Motor neuron (in vitro differentiated cells): ENCODE measurements around the gene ENTREP3. TPM values are rescaled to one million over a fixed set of nuclear protein-coding genes. Genes with fewer than 3 reads are reported as not detected.

Experiments
- ATAC-seq, 8 experiments: fragments of 200-7000 bp; cut with Tn5 transposase; replicated peaks in 6 of 8; 2 replicates each; pipeline ENCODE4 v1.8.0; 2021; ENCODE audit warnings: mild to moderate bottlenecking in 8 of 8, moderate library complexity in 8 of 8
- H3K27ac ChIP-seq, 2 donors: fragments of 250-450 bp; sonication (Bioruptor Pico); 2 replicates each; pipeline ENCODE4 v1.9.0; 2021; ENCODE audit warnings: antibody characterized with exemption in 2 of 2, mild to moderate bottlenecking in 2 of 2, moderate library complexity in 1 of 2
- H3K4me1 ChIP-seq, 2 donors: fragments of 250-450 bp; sonication (Bioruptor Pico); replicated peaks in 1 of 2; 2 replicates each; pipeline ENCODE4 v1.6.1; 2021; ENCODE audit warnings: antibody characterized with exemption in 2 of 2, mild to moderate bottlenecking in 2 of 2, moderate library complexity in 1 of 2
- H3K4me3 ChIP-seq, 5 donors: fragments of 250-450 bp; sonication (Bioruptor Pico); 2 replicates each; pipeline ENCODE4 v1.9.0; 2021; ENCODE audit warnings: antibody characterized with exemption in 5 of 5, mild to moderate bottlenecking in 5 of 5, moderate library complexity in 4 of 5
- WGBS, 10 experiments: fragments of 450-650 bp; shearing (Covaris generic); methylation state at CpG; one replicate each; pipeline ENCODE4 v1.0.0; 2022; 5-methylcytosine and 5-hydroxymethylcytosine counted together
- in situ Hi-C, 9 experiments: fragments of 400-800 bp; cut with MboI; loops; one replicate each; pipeline ENCODE4 v1.15.0; 2021; ENCODE audit warnings: low sequenced_read_pairs in 9 of 9, low pct_unique_long_range_greater_than_20kb in 2 of 9; ENCODE audit not compliant: unreplicated experiment in 9 of 9
- total RNA-seq, 8 experiments: library from RNA; unstranded; fragments of 300-600 nt; gene quantifications; 2 replicates each; pipeline versions ENCODE4 v1.2.3 to v1.2.4, GENCODE V29; 2022

Gene ENTREP3
- total RNA-seq, 8 experiments from 2014 or later: 5.5 to 38.6 (median 22.6) TPM

GRCh38 chr1:155197901-155198546, 57.3 kb downstream of the ENTREP3 start:
- Histone ChIP-seq H3K4me1 (peaks cover 7 to 33% of the 10 kb centered on the region in 2 donors), H3K4me3 (no peak overlapping the region), H3K27ac (peak overlapping the region in 1 of 2 donors; percentile 97)
- in situ Hi-C loops: no loop called here
- ATAC-seq: no peak
- 67 to 100% (median 90%) methylated on average over 1 to 15 of the region's 15 CpGs; no CpG with 5 or more reads in 3 of the 10 experiments for WGBS, 10 experiments

Other genes starting within 250 kb of the ENTREP3 start
- 1 to 10 TPM in 2 of 8 experiments, under 1 TPM in 5, not detected in 1; 0.22 to 2.8 (median 0.78) TPM for gene DCST2, start 221.7 kb downstream of the ENTREP3 start, total RNA-seq
- under 1 TPM in 2 of 8 experiments, not detected in 6; 0.16 to 1.00 TPM for gene DCST1, start 221.7 kb downstream of the ENTREP3 start, total RNA-seq
- gene ADAM15, start 204.2 kb downstream of the ENTREP3 start, total RNA-seq: 10 to 100 TPM; 15.7 to 76.9 (median 28.1) TPM
- gene EFNA4, start 191.7 kb downstream of the ENTREP3 start, total RNA-seq: 10 to 100 TPM in 2 of 8 experiments, 1 to 10 TPM in 6; 5.4 to 10.9 (median 7.7) TPM
- gene EFNA3, start 176.6 kb downstream of the ENTREP3 start, total RNA-seq: 10 to 100 TPM in 5 of 8 experiments, 1 to 10 TPM in 2, under 1 TPM in 1; 0.71 to 53.7 (median 27.8) TPM
- 10 to 100 TPM in 2 of 8 experiments, 1 to 10 TPM in 5, under 1 TPM in 1; 0.92 to 61.0 (median 1.6) TPM for gene EFNA1, start 127.6 kb downstream of the ENTREP3 start, total RNA-seq
- 10 to 100 TPM; 11.7 to 54.8 (median 18.9) TPM for gene SLC50A1, start 119.6 kb downstream of the ENTREP3 start, total RNA-seq
- gene DPM3, start 115.0 kb downstream of the ENTREP3 start, total RNA-seq: 100 to 1,000 TPM in 4 of 8 experiments, 10 to 100 TPM in 4; 54.1 to 173 (median 119) TPM
- gene KRTCAP2, start 82.2 kb downstream of the ENTREP3 start, total RNA-seq: 100 to 1,000 TPM; 166 to 272 (median 202) TPM
- 10 to 100 TPM in 4 of 8 experiments, 1 to 10 TPM in 2, under 1 TPM in 2; 0.20 to 20.2 (median 11.4) TPM for gene TRIM46, start 81.6 kb downstream of the ENTREP3 start, total RNA-seq
- 10 to 100 TPM; 12.4 to 51.2 (median 21.0) TPM for gene THBS3, start 47.6 kb downstream of the ENTREP3 start, total RNA-seq
- 10 to 100 TPM; 32.9 to 65.0 (median 44.2) TPM for gene MTX1, start 46.8 kb downstream of the ENTREP3 start, total RNA-seq
- 100 to 1,000 TPM in 3 of 8 experiments, 10 to 100 TPM in 5; 52.0 to 115 (median 80.0) TPM for gene SCAMP3, start 6.9 kb upstream of the ENTREP3 start, total RNA-seq
- gene CLK2, start 18.0 kb upstream of the ENTREP3 start, total RNA-seq: 100 to 1,000 TPM in 1 of 8 experiments, 10 to 100 TPM in 7; 25.4 to 103 (median 48.0) TPM
- gene HCN3, start 22.0 kb upstream of the ENTREP3 start, total RNA-seq: 10 to 100 TPM in 5 of 8 experiments, 1 to 10 TPM in 2, under 1 TPM in 1; 0.76 to 33.4 (median 12.1) TPM
- gene PKLR, start 46.0 kb upstream of the ENTREP3 start, total RNA-seq: 1 to 10 TPM in 1 of 8 experiments, under 1 TPM in 7; 0.07 to 1.1 (median 0.17) TPM
- gene FDPS, start 53.4 kb upstream of the ENTREP3 start, total RNA-seq: 100 to 1,000 TPM in 7 of 8 experiments, 10 to 100 TPM in 1; 93.5 to 448 (median 218) TPM
- 10 to 100 TPM in 7 of 8 experiments, 1 to 10 TPM in 1; 8.4 to 92.6 (median 49.8) TPM for gene RUSC1, start 65.4 kb upstream of the ENTREP3 start, total RNA-seq